IPS-NIHi7 (cell line): Measurements from ENCODE around the gene SIM1.
"Not testable (repeated sequence)": the region's sequence is repeated elsewhere in the genome, so short reads cannot be mapped to it uniquely, and the experiment has no call there.

Experiments used
- DNase-seq: peaks from one replicate; pipeline ENCODE4 v3.0.0; 2012; ENCODE audit warnings: mixed read lengths; ENCODE audit errors: extremely low spot score

Gene SIM1

GRCh38 chr6:100354736-100355641 lies 109.7 kb downstream of the SIM1 start:
- DNase-seq = not testable (repeated sequence)

GRCh38 chr6:100353276-100354015 lies 111.3 kb downstream of the SIM1 start:
- DNase-seq = no peak

GRCh38 chr6:100350139-100350538 lies 114.6 kb downstream of the SIM1 start:
- DNase-seq = no peak

GRCh38 chr6:100349366-100349765 lies 115.4 kb downstream of the SIM1 start:
- DNase-seq = no peak

DNA sequence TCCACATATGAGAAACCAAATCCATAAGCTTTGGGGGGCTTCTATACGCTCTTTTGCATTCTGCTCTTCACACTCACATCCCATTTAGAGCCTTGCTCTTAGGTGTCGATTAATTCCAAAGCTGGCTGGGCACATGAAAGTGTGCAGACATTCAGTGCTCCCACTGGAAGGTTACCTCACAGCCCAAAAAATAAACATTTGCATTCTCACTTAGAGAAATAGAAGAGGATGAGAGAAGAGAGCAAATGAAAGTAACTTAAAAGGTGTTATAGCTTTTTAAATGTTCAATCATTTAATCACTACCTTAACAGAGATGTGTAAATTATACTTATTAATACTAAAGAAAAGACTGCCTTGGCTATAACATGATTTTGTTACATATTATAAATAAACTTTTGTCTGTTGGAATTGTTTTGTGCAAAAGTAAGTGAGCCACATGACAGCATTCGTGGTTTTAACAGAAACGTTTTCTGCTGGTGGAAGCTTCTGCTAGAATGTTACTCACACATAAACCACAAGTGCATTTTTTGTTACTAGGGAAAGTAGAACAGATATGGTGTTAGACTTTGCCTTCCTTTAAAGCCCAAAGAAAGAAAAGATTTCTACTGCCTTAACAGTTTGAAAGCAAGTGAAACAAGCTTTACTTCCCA lies 116.7 kb downstream of the SIM1 start:
- no peak for DNase-seq

- no peak for DNase-seq
Measured at GRCh38 chr6:100346828-100347227, 117.9 kb downstream of the SIM1 start.

DNA sequence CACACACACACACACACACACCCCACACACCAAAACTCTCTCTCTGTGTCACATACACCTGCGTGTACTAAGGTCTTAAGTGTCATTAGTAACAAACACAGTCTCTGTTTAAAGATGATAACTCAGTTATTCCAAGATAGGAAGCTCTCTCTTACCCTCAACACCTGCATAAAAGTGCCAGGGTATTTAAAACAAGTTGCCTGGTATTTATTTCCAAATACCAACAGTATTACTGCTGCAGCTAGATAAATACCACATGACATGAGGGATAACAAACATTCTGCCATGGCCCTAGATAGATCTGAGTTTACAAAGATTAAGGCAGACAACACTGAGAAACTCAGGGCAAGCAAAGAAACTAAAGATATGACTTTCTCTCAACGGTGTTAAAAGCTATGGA lies 118.5 kb downstream of the SIM1 start:
- no peak for DNase-seq

GRCh38 chr6:100344761-100345160 lies 120.0 kb downstream of the SIM1 start:
- no peak for DNase-seq

GRCh38 chr6:100344321-100344720 lies 120.4 kb downstream of the SIM1 start:
- DNase-seq = no peak

- no peak for DNase-seq
Measured at GRCh38 chr6:100343316-100344077, 121.2 kb downstream of the SIM1 start.

DNA sequence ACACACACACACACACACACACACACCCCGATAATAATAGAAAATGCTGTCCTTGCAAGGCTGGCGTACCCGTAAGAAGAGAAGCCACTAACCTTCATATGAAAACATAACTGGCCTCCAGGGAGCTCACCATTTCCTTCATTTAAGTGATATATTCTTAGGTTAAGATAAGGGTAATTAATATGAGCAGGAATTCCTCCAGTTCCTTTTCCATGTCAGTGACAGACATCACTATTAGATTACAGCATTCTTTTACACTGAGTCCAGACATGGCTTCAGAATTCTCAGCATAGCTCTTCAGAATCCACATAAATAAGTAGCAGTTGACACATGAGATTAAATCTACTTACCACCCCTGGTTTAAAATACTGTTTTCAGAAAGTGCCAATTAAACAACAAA lies 121.9 kb downstream of the SIM1 start:
- no peak for DNase-seq

DNA sequence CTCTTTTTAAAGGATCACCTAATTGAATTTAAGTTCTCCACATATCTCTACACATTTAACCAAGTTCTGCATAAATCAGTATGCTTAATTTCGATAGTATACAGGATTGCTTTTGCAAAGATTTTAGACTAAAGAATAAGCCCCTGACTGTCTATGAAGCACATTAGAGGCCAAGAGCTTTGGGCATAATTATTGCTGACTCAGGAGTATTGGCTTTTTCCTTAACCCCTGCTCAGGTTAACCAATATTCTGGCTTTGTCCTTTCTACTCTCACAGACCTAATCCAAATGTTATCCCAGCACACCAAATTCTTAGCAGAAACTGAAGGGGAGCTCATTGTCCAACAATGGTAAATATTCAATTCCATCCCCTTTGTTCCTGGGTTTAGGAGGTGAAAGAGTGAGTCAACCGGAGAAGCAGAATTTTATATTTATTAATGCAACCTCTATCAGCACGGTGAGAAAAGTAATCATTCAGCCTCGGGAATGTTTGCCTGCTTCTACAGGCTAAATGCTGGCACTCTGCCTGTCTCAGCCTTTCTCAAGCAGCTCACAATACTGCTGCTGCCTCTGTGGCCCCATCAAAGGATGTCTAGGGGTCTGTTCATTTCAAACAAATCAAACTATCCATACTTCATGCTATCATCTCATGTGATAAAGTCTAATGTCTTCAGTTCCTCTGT lies 125.0 kb downstream of the SIM1 start:
- DNase-seq = no peak

GRCh38 chr6:100338090-100338489 lies 126.6 kb downstream of the SIM1 start:
- DNase-seq = no peak

- DNase-seq = no peak
Measured at GRCh38 chr6:100336876-100337275, 127.8 kb downstream of the SIM1 start.

DNA sequence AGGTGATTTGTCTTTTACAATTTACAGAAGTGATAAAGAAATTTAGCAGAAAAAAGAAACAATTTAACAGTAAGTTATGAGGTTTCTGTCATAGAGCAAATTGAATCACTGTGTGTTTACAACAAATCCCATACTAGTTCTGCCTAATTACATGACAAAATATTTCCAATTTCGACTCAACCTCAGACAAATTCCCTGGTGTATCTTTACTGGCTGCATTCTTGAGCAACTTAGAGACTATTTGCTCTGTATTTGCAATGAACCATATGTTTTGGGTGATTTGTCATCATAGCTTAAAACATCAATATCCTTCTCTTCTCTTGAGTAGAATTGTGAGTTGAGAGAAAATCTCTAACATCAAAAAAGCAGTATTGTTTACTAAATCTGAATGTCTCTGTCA lies 128.7 kb downstream of the SIM1 start:
- DNase-seq = no peak
